Gastroesophageal sphincter (tissue), 4 donors: ENCODE measurements around the gene SUN2. TPM values are rescaled to one million over a fixed set of nuclear protein-coding genes. Genes with fewer than 3 reads are reported as not detected.
A peak's percentile ranks its signal among the peaks of the same experiment; 100 is the strongest.

Experiments
- ATAC-seq: fragments of 150-250 bp; one replicate; pipeline ENCODE4 v1.9.1; 2016; ENCODE audit warnings: mild to moderate bottlenecking, moderate library complexity
- H3K27ac ChIP-seq, 4 donors: fragments of 200-600 bp; sonication (generic) in 3 of 4; 1 replicate in 3 of 4; 2 replicates in 1 of 4; pipeline ENCODE4 v1.5.1; 2016 to 2019
- H3K27me3 ChIP-seq: fragments of 200-600 bp; sonication (generic); one replicate; pipeline ENCODE4 v1.5.1; 2019
- H3K36me3 ChIP-seq, 2 donors: fragments of 200-600 bp; sonication (generic); one replicate each; pipeline ENCODE4 v1.5.1; 2019; ENCODE audit warnings: control low read depth in 1 of 2
- H3K4me1 ChIP-seq, 3 donors: fragments of 200-600 bp; sonication (generic); 1 replicate in 2 of 3; 2 replicates in 1 of 3; pipeline ENCODE4 v1.5.1; 2016 to 2019; ENCODE audit warnings: control low read depth in 2 of 3
- H3K4me3 ChIP-seq, 2 donors: fragments of 200-600 bp; sonication (generic); one replicate each; pipeline ENCODE4 v1.5.1; 2019; ENCODE audit warnings: mild to moderate bottlenecking in 1 of 2, moderate library complexity in 1 of 2
- H3K9me3 ChIP-seq, 3 donors: fragments of 200-600 bp; sonication (generic); one replicate each; pipeline ENCODE4 v1.5.1; 2017 to 2019; ENCODE audit warnings: control low read depth in 2 of 3
- EP300 ChIP-seq: sonication (generic); formaldehyde crosslinking; IDR thresholded peaks from one replicate; pipeline ENCODE4 v1.6.1; 2017; ENCODE audit warnings: antibody characterized with exemption, mild to moderate bottlenecking
- POLR2A ChIP-seq, 2 donors: fragments of 450-650 bp; IDR thresholded peaks; one replicate each; pipeline ENCODE4 v1.6.1; 2017; ENCODE audit warnings: antibody characterized with exemption in 2 of 2, mild to moderate bottlenecking in 2 of 2, moderate library complexity in 1 of 2
- POLR2AphosphoS5 ChIP-seq: sonication (generic); formaldehyde crosslinking; IDR thresholded peaks from one replicate; pipeline ENCODE4 v1.6.1; 2017; ENCODE audit warnings: antibody characterized with exemption
- WGBS, 2 donors: methylation state at CpG; one replicate each; pipeline ENCODE4 v1.1.5; 2018; ENCODE audit warnings: low coverage in 1 of 2; 5-methylcytosine and 5-hydroxymethylcytosine counted together
- total RNA-seq, 4 donors: library from RNA; depleted of rRNA; stranded (reverse); fragments of >200 nt; gene quantifications; one replicate each; pipeline ENCODE4 v1.1.0, GENCODE V29; 2016
- TF ChIP-seq, protein P1 (sequence below), 4 experiments: fragments of 200-600 bp in 2 of 4; fragments of 450-650 bp in 2 of 4; sonication (generic) in 1 of 4; IDR thresholded peaks; one replicate each; pipeline ENCODE4 v1.5.1; 2017 to 2019; ENCODE audit warnings: antibody characterized with exemption in 4 of 4, mild to moderate bottlenecking in 2 of 4, moderate library complexity in 2 of 4

Gene SUN2
- total RNA-seq, 4 donors from 2014 or later, result 339 to 594 (median 409) TPM

DNA sequence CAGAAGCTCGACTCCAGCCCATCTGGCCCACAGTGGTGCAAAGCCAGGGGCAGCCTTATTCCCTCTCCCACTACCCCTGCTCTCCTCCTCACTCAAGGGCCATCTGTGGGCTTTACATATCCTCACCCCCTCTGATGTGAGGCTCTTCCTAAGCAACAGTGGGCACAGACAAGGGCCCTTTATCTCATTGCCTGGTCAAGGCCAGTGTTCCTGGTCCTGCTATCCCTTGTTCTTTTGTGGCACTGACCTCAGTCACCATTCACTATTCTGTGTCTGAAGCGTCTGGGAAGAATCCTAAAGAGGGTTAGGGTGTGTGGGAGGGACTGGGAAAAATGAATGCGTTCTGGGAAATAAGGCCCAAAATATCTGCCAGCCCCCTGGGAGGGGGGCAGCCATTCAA, 30.8 kb upstream of the SUN2 start:
- H3K27me3 ChIP-seq, result no peaks in the 10 kb centered on the region
- no peak for ATAC-seq
- TF ChIP-seq, protein P1, sequence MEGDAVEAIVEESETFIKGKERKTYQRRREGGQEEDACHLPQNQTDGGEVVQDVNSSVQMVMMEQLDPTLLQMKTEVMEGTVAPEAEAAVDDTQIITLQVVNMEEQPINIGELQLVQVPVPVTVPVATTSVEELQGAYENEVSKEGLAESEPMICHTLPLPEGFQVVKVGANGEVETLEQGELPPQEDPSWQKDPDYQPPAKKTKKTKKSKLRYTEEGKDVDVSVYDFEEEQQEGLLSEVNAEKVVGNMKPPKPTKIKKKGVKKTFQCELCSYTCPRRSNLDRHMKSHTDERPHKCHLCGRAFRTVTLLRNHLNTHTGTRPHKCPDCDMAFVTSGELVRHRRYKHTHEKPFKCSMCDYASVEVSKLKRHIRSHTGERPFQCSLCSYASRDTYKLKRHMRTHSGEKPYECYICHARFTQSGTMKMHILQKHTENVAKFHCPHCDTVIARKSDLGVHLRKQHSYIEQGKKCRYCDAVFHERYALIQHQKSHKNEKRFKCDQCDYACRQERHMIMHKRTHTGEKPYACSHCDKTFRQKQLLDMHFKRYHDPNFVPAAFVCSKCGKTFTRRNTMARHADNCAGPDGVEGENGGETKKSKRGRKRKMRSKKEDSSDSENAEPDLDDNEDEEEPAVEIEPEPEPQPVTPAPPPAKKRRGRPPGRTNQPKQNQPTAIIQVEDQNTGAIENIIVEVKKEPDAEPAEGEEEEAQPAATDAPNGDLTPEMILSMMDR (IDR thresholded peaks at IDR 0.05), result no peak
- TF ChIP-seq POLR2A (IDR thresholded peaks at IDR 0.05) (no peak), EP300 (no peak), POLR2AphosphoS5 (no peak)
- H3K27ac ChIP-seq, result peak overlapping the region; percentile 19 to 75 (median 74)
- peaks cover 0 to 23% of the 10 kb centered on the region in 2 donors for H3K36me3 ChIP-seq
- no peaks in the 10 kb centered on the region for H3K9me3 ChIP-seq
- no peak overlapping the region for H3K4me3 ChIP-seq
- H3K4me1 ChIP-seq, result peaks cover 5 to 54% (median 10%) of the 10 kb centered on the region in 3 donors
- 57 to 67% methylated on average over 1 of the region's 3 CpGs for WGBS, 2 donors

DNA sequence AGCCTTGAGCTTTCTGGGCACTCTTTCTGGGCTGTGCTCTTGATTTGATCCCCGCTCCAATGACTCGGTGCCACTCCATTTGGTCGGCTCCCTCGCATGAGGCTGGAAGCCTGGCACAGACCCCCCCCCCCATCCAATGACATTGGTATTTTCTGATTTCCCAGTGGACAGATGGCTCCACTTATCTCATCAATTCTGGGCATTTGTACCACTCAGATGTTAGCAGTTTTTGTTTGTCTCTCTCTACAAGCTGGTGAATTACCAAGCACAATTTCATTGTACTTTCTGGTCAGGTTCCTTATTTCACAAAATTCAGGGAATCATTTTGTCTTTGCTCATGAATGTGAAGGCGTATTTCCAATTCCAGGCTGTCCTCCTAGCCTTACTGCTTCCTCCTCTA, 29.1 kb upstream of the SUN2 start:
- Histone ChIP-seq H3K27ac (no peak overlapping the region), H3K4me1 (peaks cover 5 to 54% (median 10%) of the 10 kb centered on the region in 3 donors), H3K36me3 (peaks cover 0 to 29% of the 10 kb centered on the region in 2 donors), H3K4me3 (no peak overlapping the region), H3K9me3 (no peaks in the 10 kb centered on the region), H3K27me3 (no peaks in the 10 kb centered on the region)
- ATAC-seq, result no peak
- WGBS, 2 donors, result 80 to 100% methylated on average over 1 to 5 of the region's 5 CpGs
- TF ChIP-seq EP300 (no peak), POLR2A (IDR thresholded peaks at IDR 0.05) (no peak), POLR2AphosphoS5 (no peak)
- TF ChIP-seq, protein P1 (IDR thresholded peaks at IDR 0.05), result no peak

DNA sequence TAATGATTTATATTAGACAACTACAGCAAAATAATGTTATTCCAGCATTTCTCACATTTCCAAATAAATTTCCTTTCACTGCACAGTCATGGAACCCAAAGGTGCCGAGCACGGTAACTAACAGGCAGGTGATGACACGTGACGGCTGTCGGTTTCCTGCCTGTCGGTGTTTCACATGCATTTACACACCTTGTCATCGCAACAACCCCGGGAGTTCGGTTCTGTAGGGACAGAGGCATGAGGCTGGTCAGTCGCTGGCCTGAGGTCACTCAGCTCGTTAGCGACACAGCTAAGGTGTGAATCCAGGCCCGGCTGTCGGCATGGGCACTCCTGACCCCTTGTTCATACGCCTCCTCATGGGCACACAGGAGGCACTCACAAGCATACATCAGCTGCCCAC, 28.2 kb upstream of the SUN2 start:
- ATAC-seq, result no peak
- H3K4me3 ChIP-seq, result no peak overlapping the region
- WGBS, 2 donors, result 80 to 91% methylated on average over 2 to 11 of the region's 15 CpGs
- TF ChIP-seq, protein P1 (IDR thresholded peaks at IDR 0.05), result no peak
- TF ChIP-seq POLR2AphosphoS5 (no peak), EP300 (no peak)
- H3K9me3 ChIP-seq, result no peaks in the 10 kb centered on the region
- peaks cover 0 to 32% of the 10 kb centered on the region in 2 donors for H3K36me3 ChIP-seq
- H3K4me1 ChIP-seq, result peaks cover 5 to 48% (median 10%) of the 10 kb centered on the region in 3 donors
- no peak overlapping the region for H3K27ac ChIP-seq
- H3K27me3 ChIP-seq, result no peaks in the 10 kb centered on the region

DNA sequence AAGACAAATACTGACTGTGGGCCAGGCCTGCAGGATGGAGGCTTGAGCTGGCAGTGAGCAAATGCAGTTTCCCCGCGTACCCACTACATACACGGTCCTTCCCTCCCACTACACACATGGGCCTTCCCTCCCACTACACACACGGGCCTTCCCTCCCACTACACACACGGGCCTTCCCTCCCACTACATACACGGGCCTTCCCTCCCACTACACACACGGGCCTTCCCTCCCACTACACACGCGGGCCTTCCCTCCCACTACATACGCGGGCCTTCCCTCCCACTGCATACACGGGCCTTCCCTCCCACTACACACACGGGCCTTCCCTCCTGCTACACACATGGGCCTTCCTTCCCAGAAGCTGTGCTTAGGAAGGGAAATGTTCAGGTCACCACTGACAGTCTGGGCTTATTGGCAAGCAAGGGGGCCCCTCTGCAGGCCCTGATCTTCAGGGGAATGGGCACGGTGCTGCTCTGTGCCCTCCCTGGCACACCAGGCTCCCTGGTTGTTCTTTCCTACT, 27.4 kb upstream of the SUN2 start:
- no peak for ATAC-seq
- Histone ChIP-seq H3K36me3 (peaks cover 0 to 41% of the 10 kb centered on the region in 2 donors), H3K4me1 (peaks cover 4 to 39% (median 5%) of the 10 kb centered on the region in 3 donors), H3K9me3 (no peaks in the 10 kb centered on the region), H3K4me3 (no peak overlapping the region), H3K27ac (no peak overlapping the region), H3K27me3 (no peaks in the 10 kb centered on the region)
- WGBS, 2 donors, result 58% methylated on average over 11 of the region's 14 CpGs; no CpG with 5 or more reads in 1 of the 2 donors
- no peak for TF ChIP-seq EP300
- TF ChIP-seq, protein P1 (IDR thresholded peaks at IDR 0.05), result no peak
- no peak for TF ChIP-seq POLR2A (IDR thresholded peaks at IDR 0.05)
- no peak for TF ChIP-seq POLR2AphosphoS5

DNA sequence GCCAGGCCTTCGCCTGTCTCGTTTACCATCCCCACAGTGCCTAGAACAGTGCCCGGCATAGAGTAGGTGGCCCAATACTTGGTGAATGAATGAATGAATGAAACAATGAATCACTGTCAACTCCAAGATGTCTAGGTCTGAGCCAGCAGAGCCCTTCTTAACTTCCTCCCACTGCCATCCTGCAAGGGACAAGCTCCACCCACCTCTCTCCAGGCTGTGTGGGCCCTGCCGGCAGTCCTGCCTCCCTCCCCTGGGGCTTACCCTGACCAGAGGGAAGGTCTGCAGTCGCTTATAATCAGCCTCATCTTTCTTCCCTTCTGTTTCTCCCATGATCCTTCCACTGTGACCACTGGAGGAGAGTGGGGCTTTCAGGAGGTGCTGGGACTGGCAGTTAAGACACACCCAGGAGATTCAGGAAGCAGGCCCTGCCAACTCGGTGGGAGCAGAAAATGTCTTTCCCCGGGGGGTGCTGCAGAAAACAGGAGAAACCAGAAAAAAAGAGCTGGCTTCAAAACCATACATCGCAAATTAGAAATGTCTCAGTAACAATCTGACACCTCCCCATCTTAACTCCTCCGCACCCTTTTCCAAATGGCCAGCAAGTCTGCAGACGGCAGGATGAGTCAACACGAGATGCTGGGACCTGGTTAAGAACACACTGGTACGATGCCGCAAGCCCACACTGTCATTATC, 26.8 kb upstream of the SUN2 start:
- no peak overlapping the region for H3K4me3 ChIP-seq
- ATAC-seq, result no peak

More for the DNA sequence above, 26.8 kb upstream of the SUN2 start:
- TF ChIP-seq, protein P1 (IDR thresholded peaks at IDR 0.05), result no peak
- TF ChIP-seq POLR2AphosphoS5, result no peak
- Histone ChIP-seq H3K27me3 (no peaks in the 10 kb centered on the region), H3K9me3 (no peaks in the 10 kb centered on the region), H3K4me1 (peaks cover 0 to 33% (median 3%) of the 10 kb centered on the region in 3 donors), H3K27ac (no peak overlapping the region), H3K36me3 (peaks cover 0 to 46% of the 10 kb centered on the region in 2 donors)
- 58 to 71% methylated on average over 4 to 8 of the region's 13 CpGs for WGBS, 2 donors
